ENCODE measurements around the gene SCAPER. TPM values are rescaled to one million over a fixed set of nuclear protein-coding genes. Genes with fewer than 3 reads are reported as not detected.

SCAPER gene
- polyA plus RNA-seq, 1 experiment: 5.4 TPM

DNA sequence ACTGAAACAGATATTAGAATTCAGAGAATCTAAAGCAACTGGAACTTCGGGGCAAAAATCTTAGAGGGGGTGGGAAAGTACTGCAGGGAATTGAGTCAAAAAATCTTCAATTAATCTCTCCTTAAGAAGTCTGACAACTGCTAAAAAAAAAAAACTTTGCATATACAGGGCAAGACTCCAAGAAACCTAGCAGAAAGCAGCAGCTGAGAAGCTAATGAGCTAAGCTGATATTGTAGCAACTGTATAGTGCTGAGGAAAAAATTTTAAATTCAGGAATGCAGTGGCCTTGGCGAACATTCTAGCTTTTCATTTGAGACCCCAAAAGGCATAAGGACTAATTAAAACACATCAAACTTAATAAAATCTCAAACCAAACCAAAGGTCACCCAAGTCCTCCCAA lies 113.6 kb downstream of the SCAPER start:
- no peak overlapping the region for H3K27ac ChIP-seq (ENCODE audit: low read depth, low read length)
- H3K9me3 ChIP-seq (ENCODE audit: control insufficient read depth, insufficient read depth, low read length): no peaks in the 10 kb centered on the region; the same call in 1 of the 2 replicates
- no peak overlapping the region for H3K4me3 ChIP-seq (ENCODE audit: low read depth, low read length)
- H3K27me3 ChIP-seq (ENCODE audit: control insufficient read depth, insufficient read depth, low read length): no peaks in the 10 kb centered on the region
- POLR2A ChIA-PET: no interaction called here
- CTCF ChIA-PET: no interaction called here
- DNase-seq (ENCODE audit: low read depth, low spot score): no peak
- TF ChIP-seq, protein P1, sequence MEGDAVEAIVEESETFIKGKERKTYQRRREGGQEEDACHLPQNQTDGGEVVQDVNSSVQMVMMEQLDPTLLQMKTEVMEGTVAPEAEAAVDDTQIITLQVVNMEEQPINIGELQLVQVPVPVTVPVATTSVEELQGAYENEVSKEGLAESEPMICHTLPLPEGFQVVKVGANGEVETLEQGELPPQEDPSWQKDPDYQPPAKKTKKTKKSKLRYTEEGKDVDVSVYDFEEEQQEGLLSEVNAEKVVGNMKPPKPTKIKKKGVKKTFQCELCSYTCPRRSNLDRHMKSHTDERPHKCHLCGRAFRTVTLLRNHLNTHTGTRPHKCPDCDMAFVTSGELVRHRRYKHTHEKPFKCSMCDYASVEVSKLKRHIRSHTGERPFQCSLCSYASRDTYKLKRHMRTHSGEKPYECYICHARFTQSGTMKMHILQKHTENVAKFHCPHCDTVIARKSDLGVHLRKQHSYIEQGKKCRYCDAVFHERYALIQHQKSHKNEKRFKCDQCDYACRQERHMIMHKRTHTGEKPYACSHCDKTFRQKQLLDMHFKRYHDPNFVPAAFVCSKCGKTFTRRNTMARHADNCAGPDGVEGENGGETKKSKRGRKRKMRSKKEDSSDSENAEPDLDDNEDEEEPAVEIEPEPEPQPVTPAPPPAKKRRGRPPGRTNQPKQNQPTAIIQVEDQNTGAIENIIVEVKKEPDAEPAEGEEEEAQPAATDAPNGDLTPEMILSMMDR (IDR thresholded peaks at IDR 0.05; ENCODE audit: low read depth, low read length): no peak

DNA sequence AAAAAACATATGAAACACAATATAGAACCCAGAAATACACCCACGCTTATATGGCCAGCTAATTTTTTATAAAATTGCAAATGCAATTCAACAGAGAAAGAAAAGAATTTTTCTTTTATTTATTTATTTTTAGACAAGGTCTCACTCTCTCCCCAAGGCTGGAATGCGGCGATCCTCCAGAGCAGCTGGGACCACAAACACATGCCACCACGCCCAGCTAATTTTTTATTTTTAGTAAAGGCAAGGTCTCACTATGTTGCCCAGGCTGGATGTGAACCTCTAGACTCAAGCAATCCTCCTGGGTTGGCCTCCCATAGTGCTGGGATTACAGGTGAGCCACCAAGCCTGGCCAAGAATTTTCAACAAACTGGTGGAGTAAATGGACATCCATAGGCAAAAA lies 117.9 kb downstream of the SCAPER start:
- ChIA-PET CTCF (no interaction called here), POLR2A (no interaction called here)
- no peak overlapping the region for H3K27ac ChIP-seq (ENCODE audit: low read depth, low read length)
- TF ChIP-seq, protein P1 (IDR thresholded peaks at IDR 0.05; ENCODE audit: low read depth, low read length): no peak
- H3K9me3 ChIP-seq (ENCODE audit: control insufficient read depth, insufficient read depth, low read length): no peaks in the 10 kb centered on the region; the same call in 1 of the 2 replicates
- H3K27me3 ChIP-seq (ENCODE audit: control insufficient read depth, insufficient read depth, low read length): no peaks in the 10 kb centered on the region
- no peak overlapping the region for H3K4me3 ChIP-seq (ENCODE audit: low read depth, low read length)
- DNase-seq (ENCODE audit: low read depth, low spot score): no peak

DNA sequence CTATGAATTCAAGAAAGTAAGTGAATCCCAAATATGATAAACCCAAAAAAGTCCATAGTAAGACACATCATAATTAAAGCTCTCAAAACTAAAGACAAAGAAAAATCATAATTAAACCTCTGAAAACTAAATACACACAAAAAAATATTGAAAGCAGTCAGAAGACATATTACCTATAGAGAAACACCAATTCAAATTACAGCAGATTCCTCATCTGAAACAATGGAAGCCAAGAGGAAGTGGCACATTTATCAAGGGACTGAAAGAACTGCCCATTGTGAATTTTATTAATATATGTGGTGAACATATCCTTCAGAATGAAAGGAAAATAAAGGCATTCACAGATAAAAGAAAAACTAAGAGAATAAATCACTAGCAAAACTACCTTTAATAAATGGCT lies 128.2 kb downstream of the SCAPER start:
- no peak for DNase-seq (ENCODE audit: low read depth, low spot score)
- ChIA-PET POLR2A (no interaction called here), CTCF (no interaction called here)
- Histone ChIP-seq H3K27ac (ENCODE audit: low read depth, low read length) (no peak overlapping the region), H3K9me3 (ENCODE audit: control insufficient read depth, insufficient read depth, low read length) (peaks cover 7% of the 10 kb centered on the region; the same call in 1 of the 2 replicates), H3K27me3 (ENCODE audit: control insufficient read depth, insufficient read depth, low read length) (no peaks in the 10 kb centered on the region), H3K4me3 (ENCODE audit: low read depth, low read length) (no peak overlapping the region)
- TF ChIP-seq, protein P1 (IDR thresholded peaks at IDR 0.05; ENCODE audit: low read depth, low read length): no peak

DNA sequence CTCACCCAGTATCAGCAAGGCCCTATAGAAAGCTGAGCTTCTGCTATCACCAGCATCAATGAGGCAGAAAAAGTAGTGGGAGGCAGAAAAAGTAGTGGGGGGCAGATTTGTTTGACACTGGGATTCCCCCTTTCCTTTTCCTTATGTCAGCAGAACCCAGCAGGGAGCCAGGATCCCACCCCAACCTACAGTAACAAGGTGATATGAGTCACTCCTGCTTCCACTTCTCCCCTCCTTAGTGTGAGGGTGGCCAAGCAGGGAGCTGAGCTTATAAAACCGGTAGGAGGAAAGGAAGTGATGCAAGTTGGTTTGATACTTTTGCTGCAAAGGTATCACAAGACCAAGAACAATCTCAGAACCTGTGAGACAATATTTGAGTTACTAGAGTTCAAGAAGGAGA lies 128.7 kb downstream of the SCAPER start:
- POLR2A ChIA-PET: no interaction called here
- TF ChIP-seq, protein P1 (IDR thresholded peaks at IDR 0.05; ENCODE audit: low read depth, low read length): no peak
- DNase-seq (ENCODE audit: low read depth, low spot score): no peak
- Histone ChIP-seq H3K27me3 (ENCODE audit: control insufficient read depth, insufficient read depth, low read length) (no peaks in the 10 kb centered on the region), H3K4me3 (ENCODE audit: low read depth, low read length) (no peak overlapping the region), H3K9me3 (ENCODE audit: control insufficient read depth, insufficient read depth, low read length) (peaks cover 7% of the 10 kb centered on the region; the same call in 1 of the 2 replicates), H3K27ac (ENCODE audit: low read depth, low read length) (no peak overlapping the region)
- CTCF ChIA-PET: no interaction called here

DNA sequence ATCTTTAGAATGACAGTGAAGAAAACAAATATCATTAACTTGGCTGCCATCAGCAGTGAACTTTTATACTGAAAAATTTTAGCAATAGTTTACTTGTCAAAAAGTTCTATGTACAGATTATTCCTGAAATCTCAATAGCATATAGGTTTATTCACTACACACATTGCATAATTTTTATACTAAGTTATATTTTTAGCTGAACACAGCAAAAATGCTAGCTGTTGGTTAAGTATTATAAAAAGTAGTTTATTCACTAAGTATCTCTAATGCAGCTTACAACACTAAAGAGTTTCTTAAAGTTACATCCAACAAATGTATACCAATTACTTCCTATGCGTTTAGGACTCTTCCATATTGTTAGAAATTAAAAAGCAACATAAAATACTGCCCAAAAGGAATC lies 131.9 kb downstream of the SCAPER start:
- POLR2A ChIA-PET: no interaction called here
- TF ChIP-seq, protein P1 (IDR thresholded peaks at IDR 0.05; ENCODE audit: low read depth, low read length): no peak
- H3K27ac ChIP-seq (ENCODE audit: low read depth, low read length): no peak overlapping the region
- no peak overlapping the region for H3K4me3 ChIP-seq (ENCODE audit: low read depth, low read length)
- H3K9me3 ChIP-seq (ENCODE audit: control insufficient read depth, insufficient read depth, low read length): peaks cover 7% of the 10 kb centered on the region; the same call in 1 of the 2 replicates
- CTCF ChIA-PET: no interaction called here
- DNase-seq (ENCODE audit: low read depth, low spot score): no peak
- no peaks in the 10 kb centered on the region for H3K27me3 ChIP-seq (ENCODE audit: control insufficient read depth, insufficient read depth, low read length)
